OCI-LY7 (cell line): ENCODE results near the gene PAK3.

Experiments used
- CTCF ChIP-seq: fragments of 200-600 bp; sonication (generic); conservative IDR thresholded peaks from 2 replicates; pipeline ENCODE4 v1.5.1; 2014; ENCODE audit warnings: mild to moderate bottlenecking, antibody characterized with exemption, low read length, moderate library complexity, mixed read lengths
- EZH2phosphoT487 ChIP-seq: fragments of 200-600 bp; sonication (generic); IDR thresholded peaks from 2 replicates; pipeline ENCODE4 v1.6.1; 2018; ENCODE audit warnings: low read depth, borderline replicate concordance, mild to moderate bottlenecking, mixed run types, antibody characterized with exemption, low read length, moderate library complexity, mixed read lengths

DNA sequence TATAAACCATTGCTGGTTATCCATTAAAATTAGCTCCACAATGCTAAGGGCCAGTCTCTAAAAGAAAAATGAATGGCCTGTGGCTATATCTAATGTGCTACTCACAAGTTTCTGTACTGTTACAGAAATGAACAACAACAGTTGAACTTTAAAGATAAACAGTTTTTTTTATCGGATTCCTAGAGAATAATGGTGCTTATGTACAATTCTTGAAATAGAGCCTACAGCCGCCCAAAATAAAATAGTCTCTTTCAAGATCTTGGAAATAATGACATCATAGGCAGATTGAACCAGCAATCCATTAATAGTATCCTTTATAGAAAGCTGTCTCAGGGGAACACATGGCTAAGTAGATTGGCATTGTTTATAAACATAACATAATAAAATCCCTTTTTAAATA is 23.4 kb downstream of the PAK3 start:
- TF ChIP-seq CTCF (no peak), EZH2phosphoT487 (no peak)
